ENCODE data around the gene KLHL28. TPM values are rescaled to one million over a fixed set of nuclear protein-coding genes. Genes with fewer than 3 reads are reported as not detected.

Gene KLHL28
- total and polyA plus RNA-seq, 10 of the 15 experiments (the other 5 are each of a cell fraction or from before 2014, with no cell fraction given) = 2.7 to 9.8 (median 6.2) TPM

- H3K4me1 ChIP-seq (ENCODE audit: control insufficient read depth, insufficient read depth, low read length) = no peaks in the 10 kb centered on the region
- no peaks in the 10 kb centered on the region for H4K20me1 ChIP-seq (ENCODE audit: control insufficient read depth, insufficient read depth)
- in situ Hi-C loops (cut with MboI) = no loop called here
- ChIA-PET SMC1A (ENCODE audit: uncharacterized antibody, unreplicated experiment) (interaction anchor here (0.8 to 1.9 kb wide), 2 partner anchors 63 to 355 kb away, joined by 3 to 8 read pairs; partner anchors contain the start of gene MIS18BP1), CTCF (interaction anchor here (0.8 to 2.3 kb wide), 3 partner anchors 16 to 355 kb away, joined by 3 to 10 read pairs (median 9); partner anchors contain the start of gene MIS18BP1), POLR2A (interaction anchor here (0.6 kb wide), 1 partner anchor 194 kb away, joined by 4 read pairs; no protein-coding TSS in a partner anchor), RAD21 (ENCODE audit: unreplicated experiment) (no interaction called here)
- H2AFZ ChIP-seq (ENCODE audit: control insufficient read depth, low read depth, low read length) = peak overlapping the region; percentile 89
- H3K4me2 ChIP-seq (ENCODE audit: control insufficient read depth, insufficient read depth) = peak overlapping the region; percentile 94
- peak overlapping the region; percentile 79 for H3K27ac ChIP-seq (ENCODE audit: control insufficient read depth, insufficient read depth)
- no peaks in the 10 kb centered on the region for H3K79me2 ChIP-seq (ENCODE audit: control insufficient read depth, insufficient read depth, low read length)
- no TSS peak for BruUV-seq (replicated peaks)
- H3K36me3 ChIP-seq (ENCODE audit: control insufficient read depth in 2 of 2, insufficient read depth in 2 of 2, low read length in 1 of 2) = no peaks in the 10 kb centered on the region
- H3K9me3 ChIP-seq (replicated peaks; ENCODE audit: control insufficient read depth, insufficient read depth, low read length) = peaks cover 3% of the 10 kb centered on the region; the same call in 2 of the 3 replicates
- 4% methylated on average over 13 of the region's 13 CpGs for WGBS (ENCODE audit: insufficient coverage, insufficient replicate concordance, low lambda C conversion rate, missing lambda C conversion rate)
- DNase-seq (ENCODE audit: low read depth, low spot score) (no peak), ATAC-seq (no peak), FAIRE-seq (peak; percentile 31)
- H3K27me3 ChIP-seq (replicated peaks in 1 of 2; ENCODE audit: control insufficient read depth in 2 of 2, insufficient read depth in 2 of 2, low read length in 1 of 2) = no peaks in the 10 kb centered on the region
- intact Hi-C loops (cut with micrococcal nuclease; ENCODE audit: unreplicated experiment) = loop anchor here (1.0 to 5.0 kb wide), 4 partner anchors 65 to 355 kb away; partner anchors contain the start of genes FANCM, MIS18BP1 and TOGARAM1
- H3K4me3 ChIP-seq = peak overlapping the region; percentile 69
- peak overlapping the region; percentile 72 for H3K9ac ChIP-seq (ENCODE audit: control insufficient read depth, insufficient read depth, low read length)
- TF ChIP-seq FOXM1 (IDR thresholded peaks at IDR 0.05; ENCODE audit: low read depth, low read length) (no peak), ETV6 (conservative IDR thresholded peaks at IDR 0.05 in 1 of 2, IDR thresholded peaks at IDR 0.05 in 1 of 2; ENCODE audit: borderline replicate concordance in 1 of 2, low read depth in 1 of 2) (no peak), BHLHE40 (IDR thresholded peaks at IDR 0.05; ENCODE audit: borderline replicate concordance in 1 of 2, low read depth in 2 of 2, low read length in 1 of 2) (no peak), ZNF687 (IDR thresholded peaks at IDR 0.05) (no peak), E2F8 (IDR thresholded peaks at IDR 0.05; ENCODE audit: low read depth, partially characterized antibody) (no peak), EGR1 (IDR thresholded peaks at IDR 0.05; ENCODE audit: borderline replicate concordance in 1 of 2, low read depth in 2 of 2, low read length in 2 of 2) (no peak), E2F4 (IDR thresholded peaks at IDR 0.05; ENCODE audit: low read depth, low read length) (no peak), CHD4 (IDR thresholded peaks at IDR 0.05) (no peak), MTA3 (IDR thresholded peaks at IDR 0.05; ENCODE audit: borderline replicate concordance, low read length) (no peak), USF2 (IDR thresholded peaks at IDR 0.05; ENCODE audit: borderline replicate concordance, low read depth, low read length) (no peak), TBL1XR1 (IDR thresholded peaks at IDR 0.05; ENCODE audit: low read depth, low read length) (no peak), BCL3 (IDR thresholded peaks at IDR 0.05; ENCODE audit: borderline replicate concordance, insufficient read depth, low read depth, low read length, poor library complexity, severe bottlenecking) (no peak)
These were observed 63.9 kb downstream of the KLHL28 start for GRCh38 chr14:44897845-44898151.

All from GM12878 (cell line).